Adrenal gland (tissue), 5 donors: ENCODE results near the gene STS.

Experiments
- CTCF ChIP-seq, 6 experiments: fragments of 450-650 bp in 4 of 6; fragments of 200-600 bp in 2 of 6; sonication (generic) in 1 of 6; IDR thresholded peaks; 1 replicate in 5 of 6; 2 replicates in 1 of 6; pipeline versions ENCODE4 v1.5.1 to v1.8.0; 2016 to 2021; ENCODE audit warnings: antibody characterized with exemption in 6 of 6, mild to moderate bottlenecking in 2 of 6, moderate library complexity in 1 of 6
- POLR2A ChIP-seq, 2 donors: fragments of 450-650 bp; IDR thresholded peaks; one replicate each; pipeline ENCODE4 v1.6.1; 2017; ENCODE audit warnings: antibody characterized with exemption in 2 of 2, mild to moderate bottlenecking in 2 of 2, moderate library complexity in 1 of 2
- donor health status: DM: no; HTN: no; CAD: no.

- TF ChIP-seq POLR2A (IDR thresholded peaks at IDR 0.05) (no peak), CTCF (IDR thresholded peaks at IDR 0.05) (no peak)
Measured at GRCh38 chrX:7127056-7127455, 20.5 kb upstream of the STS start.
